HG02759 (cell line): Measurements from ENCODE around the gene KCNJ11.
A peak's percentile ranks its signal among the peaks of the same experiment; 100 is the strongest.

Experiments used
- ATAC-seq: cut with Tn5 transposase; IDR thresholded peaks from one replicate; pipeline ENCODE4 v1.9.1; 2021; ENCODE audit warnings: mild to moderate bottlenecking, moderate library complexity; ENCODE audit not compliant: unreplicated experiment

Gene KCNJ11

GRCh38 chr11:17369094-17369493, 19.4 kb downstream of the KCNJ11 start:
- no peak for ATAC-seq

- no peak for ATAC-seq
Observed at GRCh38 chr11:17368551-17368950, 19.9 kb downstream of the KCNJ11 start.

GRCh38 chr11:17366495-17366894, 22.0 kb downstream of the KCNJ11 start:
- ATAC-seq = no peak

GRCh38 chr11:17354601-17354991, 33.9 kb downstream of the KCNJ11 start:
- peak; percentile 42 for ATAC-seq

GRCh38 chr11:17353821-17354600, 34.4 kb downstream of the KCNJ11 start:
- ATAC-seq = no peak

- ATAC-seq = peak; percentile 38
Observed at GRCh38 chr11:17352950-17353820, 35.3 kb downstream of the KCNJ11 start.

GRCh38 chr11:17351510-17352176, 36.8 kb downstream of the KCNJ11 start, which contains the start of gene NCR3LG1:
TSS of gene NCR3LG1 (plus strand) at chr11:17351800. CDS start at chr11:17351970, 170 bp downstream.
- ATAC-seq = peak; percentile 34

GRCh38 chr11:17351172-17351509, 37.3 kb downstream of the KCNJ11 start:
- no peak for ATAC-seq

- no peak for ATAC-seq
Observed at GRCh38 chr11:17350455-17351171, 37.8 kb downstream of the KCNJ11 start.

GRCh38 chr11:17347676-17348075, 40.8 kb downstream of the KCNJ11 start:
- ATAC-seq = no peak

- no peak for ATAC-seq
Observed at GRCh38 chr11:17343907-17344306, 44.6 kb downstream of the KCNJ11 start.

GRCh38 chr11:17343257-17343656, 45.2 kb downstream of the KCNJ11 start:
- no peak for ATAC-seq
